Measurements from ENCODE around the gene COMMD10.

Gene COMMD10

GRCh38 chr5:116157902-116158301 is 73.1 kb downstream of the COMMD10 start:
- TF ChIP-seq CTCF (IDR thresholded peaks at IDR 0.05): no peak
- Histone ChIP-seq H3K9me3 (no peaks in the 10 kb centered on the region), H3K4me1 (ENCODE audit: control insufficient read depth in 1 of 2, insufficient read depth in 1 of 2, low read depth in 1 of 2, low read length in 1 of 2) (peaks cover 11 to 25% of the 10 kb centered on the region in 2 experiments), H3K27ac (no peak overlapping the region), H3K27me3 (no peaks in the 10 kb centered on the region), H3K36me3 (no peaks in the 10 kb centered on the region), H3K4me3 (ENCODE audit: low read depth in 1 of 2, low read length in 1 of 2) (no peak overlapping the region)

- Histone ChIP-seq H3K4me1 (ENCODE audit: control insufficient read depth in 1 of 2, insufficient read depth in 1 of 2, low read depth in 1 of 2, low read length in 1 of 2) (peaks cover 11 to 25% of the 10 kb centered on the region in 2 experiments), H3K36me3 (no peaks in the 10 kb centered on the region), H3K4me3 (ENCODE audit: low read depth in 1 of 2, low read length in 1 of 2) (no peak overlapping the region), H3K9me3 (no peaks in the 10 kb centered on the region), H3K27me3 (no peaks in the 10 kb centered on the region), H3K27ac (no peak overlapping the region)
- TF ChIP-seq CTCF (IDR thresholded peaks at IDR 0.05): no peak
Measured at GRCh38 chr5:116159006-116159405, 74.2 kb downstream of the COMMD10 start.

GRCh38 chr5:116174111-116174510 is 89.3 kb downstream of the COMMD10 start:
- H3K27me3 ChIP-seq: no peaks in the 10 kb centered on the region
- TF ChIP-seq CTCF (IDR thresholded peaks at IDR 0.05): no peak
- H3K36me3 ChIP-seq: no peaks in the 10 kb centered on the region
- H3K9me3 ChIP-seq: no peaks in the 10 kb centered on the region
- peaks cover 17 to 20% of the 10 kb centered on the region in 2 experiments for H3K4me1 ChIP-seq (ENCODE audit: control insufficient read depth in 1 of 2, insufficient read depth in 1 of 2, low read depth in 1 of 2, low read length in 1 of 2)
- H3K4me3 ChIP-seq (ENCODE audit: low read depth in 1 of 2, low read length in 1 of 2): no peak overlapping the region
- peak overlapping the region; percentile 70 for H3K27ac ChIP-seq

GRCh38 chr5:116176121-116176520 is 91.3 kb downstream of the COMMD10 start:
- H3K4me3 ChIP-seq (ENCODE audit: low read depth in 1 of 2, low read length in 1 of 2): no peak overlapping the region
- H3K27me3 ChIP-seq: no peaks in the 10 kb centered on the region
- peaks cover 17 to 20% of the 10 kb centered on the region in 2 experiments for H3K4me1 ChIP-seq (ENCODE audit: control insufficient read depth in 1 of 2, insufficient read depth in 1 of 2, low read depth in 1 of 2, low read length in 1 of 2)
- H3K9me3 ChIP-seq: no peaks in the 10 kb centered on the region
- H3K36me3 ChIP-seq: no peaks in the 10 kb centered on the region
- no peak for TF ChIP-seq CTCF (IDR thresholded peaks at IDR 0.05)
- no peak overlapping the region for H3K27ac ChIP-seq

GRCh38 chr5:116178925-116179324 is 94.1 kb downstream of the COMMD10 start:
- no peaks in the 10 kb centered on the region for H3K27me3 ChIP-seq
- H3K4me3 ChIP-seq (ENCODE audit: low read depth in 1 of 2, low read length in 1 of 2): no peak overlapping the region
- no peaks in the 10 kb centered on the region for H3K9me3 ChIP-seq
- TF ChIP-seq CTCF (IDR thresholded peaks at IDR 0.05): no peak
- H3K27ac ChIP-seq: no peak overlapping the region
- no peaks in the 10 kb centered on the region for H3K36me3 ChIP-seq
- H3K4me1 ChIP-seq (ENCODE audit: control insufficient read depth in 1 of 2, insufficient read depth in 1 of 2, low read depth in 1 of 2, low read length in 1 of 2): peaks cover 16 to 19% of the 10 kb centered on the region in 2 experiments

- H3K36me3 ChIP-seq: no peaks in the 10 kb centered on the region
- H3K27me3 ChIP-seq: no peaks in the 10 kb centered on the region
- no peak overlapping the region for H3K4me3 ChIP-seq (ENCODE audit: low read depth in 1 of 2, low read length in 1 of 2)
- H3K4me1 ChIP-seq (ENCODE audit: control insufficient read depth in 1 of 2, insufficient read depth in 1 of 2, low read depth in 1 of 2, low read length in 1 of 2): no peaks in the 10 kb centered on the region
- TF ChIP-seq CTCF (IDR thresholded peaks at IDR 0.05): no peak
- H3K27ac ChIP-seq: no peak overlapping the region
- no peaks in the 10 kb centered on the region for H3K9me3 ChIP-seq
Measured at GRCh38 chr5:116209166-116209565, 124.3 kb downstream of the COMMD10 start.

Measured in neutrophil (primary cell).